ENCODE results near the gene PHF20.
A peak's percentile ranks its signal among the peaks of the same experiment; 100 is the strongest.

The PHF20 gene

GRCh38 chr20:35975576-35976373, 204.0 kb downstream of the PHF20 start:
- DNase-seq (ENCODE audit: low read depth) = no peak
- no peak overlapping the region for H3K4me3 ChIP-seq (ENCODE audit: low read length)
- TF ChIP-seq, protein P1, sequence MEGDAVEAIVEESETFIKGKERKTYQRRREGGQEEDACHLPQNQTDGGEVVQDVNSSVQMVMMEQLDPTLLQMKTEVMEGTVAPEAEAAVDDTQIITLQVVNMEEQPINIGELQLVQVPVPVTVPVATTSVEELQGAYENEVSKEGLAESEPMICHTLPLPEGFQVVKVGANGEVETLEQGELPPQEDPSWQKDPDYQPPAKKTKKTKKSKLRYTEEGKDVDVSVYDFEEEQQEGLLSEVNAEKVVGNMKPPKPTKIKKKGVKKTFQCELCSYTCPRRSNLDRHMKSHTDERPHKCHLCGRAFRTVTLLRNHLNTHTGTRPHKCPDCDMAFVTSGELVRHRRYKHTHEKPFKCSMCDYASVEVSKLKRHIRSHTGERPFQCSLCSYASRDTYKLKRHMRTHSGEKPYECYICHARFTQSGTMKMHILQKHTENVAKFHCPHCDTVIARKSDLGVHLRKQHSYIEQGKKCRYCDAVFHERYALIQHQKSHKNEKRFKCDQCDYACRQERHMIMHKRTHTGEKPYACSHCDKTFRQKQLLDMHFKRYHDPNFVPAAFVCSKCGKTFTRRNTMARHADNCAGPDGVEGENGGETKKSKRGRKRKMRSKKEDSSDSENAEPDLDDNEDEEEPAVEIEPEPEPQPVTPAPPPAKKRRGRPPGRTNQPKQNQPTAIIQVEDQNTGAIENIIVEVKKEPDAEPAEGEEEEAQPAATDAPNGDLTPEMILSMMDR (IDR thresholded peaks at IDR 0.05; ENCODE audit: insufficient read depth, low read depth, low read length, missing control alignments) = no peak

DNA sequence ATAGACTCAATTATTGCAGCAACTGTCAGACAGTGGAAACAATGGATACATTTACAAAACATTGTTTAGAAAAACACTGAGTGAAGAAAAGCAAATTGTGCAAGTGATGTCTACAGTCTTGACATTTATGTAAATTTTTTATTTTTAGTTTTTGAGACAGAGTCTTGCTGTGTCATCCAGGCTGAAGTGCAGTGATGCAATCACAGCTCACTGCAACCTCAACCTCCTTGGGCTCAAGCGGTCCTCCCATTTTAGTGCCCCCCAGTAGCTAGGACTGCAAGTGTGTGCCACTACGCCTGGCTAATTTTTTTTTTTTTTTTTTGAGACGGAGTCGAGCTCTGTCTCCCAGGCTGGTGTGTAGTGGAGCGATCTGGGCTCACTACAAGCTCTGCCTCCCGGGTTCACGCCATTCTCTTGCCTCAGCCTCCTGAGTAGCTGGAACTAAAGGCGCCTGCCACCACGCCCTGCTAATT, 206.3 kb downstream of the PHF20 start:
- TF ChIP-seq, protein P1 (IDR thresholded peaks at IDR 0.05; ENCODE audit: insufficient read depth, low read depth, low read length, missing control alignments) = no peak
- peak; percentile 25 for DNase-seq (ENCODE audit: low read depth)
- no peak overlapping the region for H3K4me3 ChIP-seq (ENCODE audit: low read length)

DNA sequence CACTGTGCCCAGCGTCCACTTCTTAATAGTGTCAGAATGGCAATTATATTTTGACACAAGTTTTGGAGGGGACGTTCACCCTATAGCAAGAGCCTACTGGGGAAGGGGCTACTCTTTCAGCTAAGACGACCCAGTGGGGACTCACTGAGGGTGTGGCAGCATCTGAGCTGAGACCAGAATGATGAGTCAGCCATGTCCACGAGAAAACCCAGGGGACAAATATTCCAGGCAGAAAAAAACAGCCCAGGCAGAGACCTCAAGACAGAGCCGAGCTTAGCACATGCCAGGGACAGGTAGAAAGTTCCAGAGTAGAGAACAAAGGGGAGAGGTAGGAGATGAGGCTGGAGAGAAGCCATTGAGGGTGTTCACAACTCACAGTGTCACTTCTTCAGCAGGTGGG, 207.7 kb downstream of the PHF20 start:
- H3K4me3 ChIP-seq (ENCODE audit: low read length) = no peak overlapping the region
- TF ChIP-seq, protein P1 (IDR thresholded peaks at IDR 0.05; ENCODE audit: insufficient read depth, low read depth, low read length, missing control alignments) = no peak
- DNase-seq (ENCODE audit: low read depth) = no peak

DNA sequence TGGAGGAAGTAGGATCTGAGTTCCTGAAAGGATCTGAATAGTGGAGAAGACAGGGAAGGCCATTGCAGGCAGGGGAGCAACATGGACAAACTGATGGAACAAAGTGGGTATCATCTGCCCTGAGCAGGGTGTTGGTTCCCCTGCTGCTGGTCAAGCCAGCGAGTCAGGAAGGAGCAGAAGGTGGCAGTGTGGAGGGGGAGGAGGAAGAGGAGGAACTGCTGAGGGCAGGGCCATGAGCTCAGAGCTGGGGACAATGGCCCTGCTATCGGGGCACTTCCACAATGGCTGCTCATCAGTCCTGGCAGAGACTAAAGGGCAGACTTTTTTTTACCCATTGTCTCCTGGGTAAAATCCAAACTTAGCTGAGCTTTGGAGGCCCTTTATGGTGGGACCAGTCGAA, 210.2 kb downstream of the PHF20 start:
- no peak for DNase-seq (ENCODE audit: low read depth)
- TF ChIP-seq, protein P1 (IDR thresholded peaks at IDR 0.05; ENCODE audit: insufficient read depth, low read depth, low read length, missing control alignments) = no peak
- no peak overlapping the region for H3K4me3 ChIP-seq (ENCODE audit: low read length)

DNA sequence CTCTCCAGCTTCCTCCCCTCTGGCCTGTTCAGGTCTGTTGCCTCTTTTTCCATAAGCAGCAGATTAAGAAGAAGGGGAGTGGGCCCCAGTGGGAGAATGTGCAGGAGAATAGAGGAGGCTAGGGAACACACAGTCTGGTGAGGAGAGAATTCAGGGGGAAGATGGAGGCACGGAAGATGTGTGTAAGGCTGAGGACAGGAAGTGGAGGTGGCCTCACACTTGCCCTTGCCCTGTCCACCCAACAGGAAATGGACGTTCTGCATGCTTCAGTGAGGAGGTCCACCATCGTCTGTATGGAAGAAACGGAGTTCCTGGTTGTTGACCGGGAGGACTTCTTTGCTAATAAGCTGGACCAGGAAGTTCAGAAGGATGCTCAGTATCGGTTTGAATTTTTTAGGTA, 212.6 kb downstream of the PHF20 start:
- no peak for DNase-seq (ENCODE audit: low read depth)
- no peak overlapping the region for H3K4me3 ChIP-seq (ENCODE audit: low read length)
- TF ChIP-seq, protein P1 (IDR thresholded peaks at IDR 0.05; ENCODE audit: insufficient read depth, low read depth, low read length, missing control alignments) = no peak

- DNase-seq (ENCODE audit: low read depth) = no peak
- no peak overlapping the region for H3K4me3 ChIP-seq (ENCODE audit: low read length)
- TF ChIP-seq, protein P1 (IDR thresholded peaks at IDR 0.05; ENCODE audit: insufficient read depth, low read depth, low read length, missing control alignments) = no peak
Measured at GRCh38 chr20:35985806-35986205, 214.0 kb downstream of the PHF20 start.
